Nephron (organoid): ENCODE data around the gene CDH23.

Experiments
- H3K27ac Mint-ChIP-seq, 3 experiments: 2 replicates each; pipeline ENCODE4 v1.8.0; 2020; ENCODE audit warnings: mixed read lengths in 3 of 3, mild to moderate bottlenecking in 2 of 3, moderate library complexity in 1 of 3
- H3K27me3 Mint-ChIP-seq: 2 replicates; pipeline ENCODE4 v1.8.0; 2021; ENCODE audit warnings: low read depth, mild to moderate bottlenecking, moderate library complexity, mixed read lengths
- H3K36me3 Mint-ChIP-seq: 2 replicates; pipeline ENCODE4 v1.8.0; 2020; ENCODE audit warnings: low read depth, mixed read lengths
- H3K4me1 Mint-ChIP-seq: 2 replicates; pipeline ENCODE4 v1.8.0; 2020; ENCODE audit warnings: mixed read lengths
- H3K4me3 Mint-ChIP-seq, 3 experiments: 2 replicates each; pipeline ENCODE4 v1.8.0; 2020; ENCODE audit warnings: mild to moderate bottlenecking in 3 of 3, mixed read lengths in 3 of 3, moderate library complexity in 2 of 3
- H3K9me3 Mint-ChIP-seq: 2 replicates; pipeline ENCODE4 v1.8.0; 2020; ENCODE audit warnings: mixed read lengths
- TF ChIP-seq, protein P1 (sequence below), 3 experiments: fragments of 200-600 bp; sonication (generic); IDR thresholded peaks; one replicate each; pipeline ENCODE4 v1.5.0; 2021; ENCODE audit warnings: antibody characterized with exemption in 3 of 3; ENCODE audit not compliant: unreplicated experiment in 3 of 3

The CDH23 gene

DNA sequence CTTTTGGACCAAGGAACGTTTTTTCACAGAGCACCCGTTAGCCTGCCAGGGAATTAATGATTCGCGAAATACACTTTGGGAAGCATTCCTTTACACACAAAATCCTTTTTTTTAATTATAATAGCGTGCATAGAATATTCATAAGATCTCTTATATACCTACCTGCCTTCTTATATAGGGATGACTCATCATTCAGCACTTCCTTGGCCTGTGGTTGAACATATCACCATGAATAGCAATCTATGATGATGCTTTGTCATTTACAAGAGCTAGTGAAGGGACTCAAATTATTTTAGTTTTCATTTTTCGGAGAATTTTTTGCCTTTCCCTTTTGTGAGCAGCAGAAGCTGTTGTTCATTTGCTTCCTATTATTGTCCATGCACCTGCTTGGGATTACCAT, 97.0 kb downstream of the CDH23 start:
- TF ChIP-seq, protein P1, sequence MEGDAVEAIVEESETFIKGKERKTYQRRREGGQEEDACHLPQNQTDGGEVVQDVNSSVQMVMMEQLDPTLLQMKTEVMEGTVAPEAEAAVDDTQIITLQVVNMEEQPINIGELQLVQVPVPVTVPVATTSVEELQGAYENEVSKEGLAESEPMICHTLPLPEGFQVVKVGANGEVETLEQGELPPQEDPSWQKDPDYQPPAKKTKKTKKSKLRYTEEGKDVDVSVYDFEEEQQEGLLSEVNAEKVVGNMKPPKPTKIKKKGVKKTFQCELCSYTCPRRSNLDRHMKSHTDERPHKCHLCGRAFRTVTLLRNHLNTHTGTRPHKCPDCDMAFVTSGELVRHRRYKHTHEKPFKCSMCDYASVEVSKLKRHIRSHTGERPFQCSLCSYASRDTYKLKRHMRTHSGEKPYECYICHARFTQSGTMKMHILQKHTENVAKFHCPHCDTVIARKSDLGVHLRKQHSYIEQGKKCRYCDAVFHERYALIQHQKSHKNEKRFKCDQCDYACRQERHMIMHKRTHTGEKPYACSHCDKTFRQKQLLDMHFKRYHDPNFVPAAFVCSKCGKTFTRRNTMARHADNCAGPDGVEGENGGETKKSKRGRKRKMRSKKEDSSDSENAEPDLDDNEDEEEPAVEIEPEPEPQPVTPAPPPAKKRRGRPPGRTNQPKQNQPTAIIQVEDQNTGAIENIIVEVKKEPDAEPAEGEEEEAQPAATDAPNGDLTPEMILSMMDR (IDR thresholded peaks at IDR 0.05; ENCODE audit: unreplicated experiment in 3 of 3) = no peak
- H3K4me3 Mint-ChIP-seq = no peak overlapping the region
- peaks cover 24% of the 10 kb centered on the region for H3K4me1 Mint-ChIP-seq
- peaks cover 15% of the 10 kb centered on the region for H3K27me3 Mint-ChIP-seq
- H3K9me3 Mint-ChIP-seq = peaks cover 14% of the 10 kb centered on the region
- H3K36me3 Mint-ChIP-seq = peaks cover 4% of the 10 kb centered on the region
- H3K27ac Mint-ChIP-seq = no peak overlapping the region

DNA sequence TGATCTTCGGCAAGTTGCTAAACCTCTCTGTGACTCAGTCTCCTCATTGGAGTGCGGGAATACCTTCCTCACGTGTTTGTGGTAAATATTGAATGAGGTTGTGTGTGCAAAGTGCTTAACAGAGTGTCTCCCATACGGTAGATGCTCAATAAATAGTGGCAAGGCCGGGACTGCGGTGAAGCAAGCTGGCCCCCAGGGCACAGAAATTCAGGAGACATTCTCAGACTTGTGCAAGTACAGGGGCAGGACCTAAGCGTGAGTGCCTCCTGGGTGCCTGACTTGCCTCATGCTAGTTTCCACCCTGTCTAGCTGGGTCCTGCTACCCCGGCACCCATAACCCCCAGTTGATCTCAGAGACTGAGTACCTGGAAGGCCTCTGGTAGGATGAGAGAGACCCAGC, 97.8 kb downstream of the CDH23 start:
- Mint-ChIP-seq H3K27ac (no peak overlapping the region), H3K4me1 (peaks cover 24% of the 10 kb centered on the region), H3K36me3 (no peaks in the 10 kb centered on the region), H3K4me3 (no peak overlapping the region), H3K9me3 (peaks cover 8% of the 10 kb centered on the region), H3K27me3 (peaks cover 15% of the 10 kb centered on the region)
- TF ChIP-seq, protein P1 (IDR thresholded peaks at IDR 0.05; ENCODE audit: unreplicated experiment in 3 of 3) = no peak

- H3K27ac Mint-ChIP-seq = no peak overlapping the region
- peaks cover 24% of the 10 kb centered on the region for H3K4me1 Mint-ChIP-seq
- no peaks in the 10 kb centered on the region for H3K36me3 Mint-ChIP-seq
- H3K4me3 Mint-ChIP-seq = no peak overlapping the region
- peaks cover 4% of the 10 kb centered on the region for H3K9me3 Mint-ChIP-seq
- TF ChIP-seq, protein P1 (IDR thresholded peaks at IDR 0.05; ENCODE audit: unreplicated experiment in 3 of 3) = no peak
- H3K27me3 Mint-ChIP-seq = peaks cover 15% of the 10 kb centered on the region
These were observed 98.3 kb downstream of the CDH23 start for GRCh38 chr10:71494980-71495381.

GRCh38 chr10:71496927-71497762, 100.4 kb downstream of the CDH23 start:
- no peak overlapping the region for H3K4me3 Mint-ChIP-seq
- peak overlapping the region; percentile 41 to 79 (median 69) for H3K27ac Mint-ChIP-seq
- H3K27me3 Mint-ChIP-seq = peaks cover 21% of the 10 kb centered on the region
- no peaks in the 10 kb centered on the region for H3K36me3 Mint-ChIP-seq
- no peaks in the 10 kb centered on the region for H3K9me3 Mint-ChIP-seq
- TF ChIP-seq, protein P1 (IDR thresholded peaks at IDR 0.05; ENCODE audit: unreplicated experiment in 3 of 3) = no peak
- H3K4me1 Mint-ChIP-seq = peaks cover 33% of the 10 kb centered on the region

GRCh38 chr10:71497763-71498326, 101.1 kb downstream of the CDH23 start:
- TF ChIP-seq, protein P1 (IDR thresholded peaks at IDR 0.05; ENCODE audit: unreplicated experiment in 3 of 3) = no peak
- Mint-ChIP-seq H3K27ac (peak overlapping the region in 2 of 3 experiments; percentile 69 to 79), H3K4me1 (peaks cover 39% of the 10 kb centered on the region), H3K9me3 (no peaks in the 10 kb centered on the region), H3K36me3 (no peaks in the 10 kb centered on the region), H3K4me3 (no peak overlapping the region), H3K27me3 (peaks cover 21% of the 10 kb centered on the region)
